Measurements from ENCODE around the gene PADI3.

- TF ChIP-seq ZNF423 (CRISPR knock-in tag; IDR thresholded peaks at IDR 0.05) (no peak), AFF4 (CRISPR knock-in tag; IDR thresholded peaks at IDR 0.05; ENCODE audit: borderline replicate concordance) (no peak), TEAD4 (CRISPR knock-in tag; IDR thresholded peaks at IDR 0.05) (no peak), ETV6 (CRISPR knock-in tag; IDR thresholded peaks at IDR 0.05) (no peak), IRF2 (CRISPR knock-in tag; IDR thresholded peaks at IDR 0.05; ENCODE audit: borderline replicate concordance, low read depth) (no peak), PRDM15 (CRISPR knock-in tag; IDR thresholded peaks at IDR 0.05) (no peak)
- TF ChIP-seq, protein P1, sequence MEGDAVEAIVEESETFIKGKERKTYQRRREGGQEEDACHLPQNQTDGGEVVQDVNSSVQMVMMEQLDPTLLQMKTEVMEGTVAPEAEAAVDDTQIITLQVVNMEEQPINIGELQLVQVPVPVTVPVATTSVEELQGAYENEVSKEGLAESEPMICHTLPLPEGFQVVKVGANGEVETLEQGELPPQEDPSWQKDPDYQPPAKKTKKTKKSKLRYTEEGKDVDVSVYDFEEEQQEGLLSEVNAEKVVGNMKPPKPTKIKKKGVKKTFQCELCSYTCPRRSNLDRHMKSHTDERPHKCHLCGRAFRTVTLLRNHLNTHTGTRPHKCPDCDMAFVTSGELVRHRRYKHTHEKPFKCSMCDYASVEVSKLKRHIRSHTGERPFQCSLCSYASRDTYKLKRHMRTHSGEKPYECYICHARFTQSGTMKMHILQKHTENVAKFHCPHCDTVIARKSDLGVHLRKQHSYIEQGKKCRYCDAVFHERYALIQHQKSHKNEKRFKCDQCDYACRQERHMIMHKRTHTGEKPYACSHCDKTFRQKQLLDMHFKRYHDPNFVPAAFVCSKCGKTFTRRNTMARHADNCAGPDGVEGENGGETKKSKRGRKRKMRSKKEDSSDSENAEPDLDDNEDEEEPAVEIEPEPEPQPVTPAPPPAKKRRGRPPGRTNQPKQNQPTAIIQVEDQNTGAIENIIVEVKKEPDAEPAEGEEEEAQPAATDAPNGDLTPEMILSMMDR (IDR thresholded peaks at IDR 0.05): no peak
Observed at GRCh38 chr1:17212487-17213121, 36.3 kb upstream of the PADI3 start.

Measured in WTC11 (cell line).